Endothelial cell of umbilical vein (primary cell): ENCODE measurements around the gene GALNT11. TPM values are rescaled to one million over a fixed set of nuclear protein-coding genes. Genes with fewer than 3 reads are reported as not detected.

ENCODE experiments used
- BruUV-seq: library from RNA; stranded (reverse); fragments of 400-500 nt; replicated peaks from 2 replicates; lab custom pipeline; 2021; lab: Mats Ljungman, UMichigan
- CTCF ChIA-PET: fragments of 300-600, 350-600 bp; sonication (Branson Sonifier 250); formaldehyde crosslinking; loops from one replicate; lab custom pipeline; 2021; ENCODE audit warnings: antibody characterized with exemption, inconsistent platforms; lab: Charles Lee
- POLR2A ChIA-PET: fragments of 300-600, 350-600 bp; sonication (Branson Sonifier 250); formaldehyde crosslinking; loops from one replicate; lab custom pipeline; 2021; ENCODE audit warnings: antibody characterized with exemption, inconsistent platforms; lab: Charles Lee
- DNase-seq: peaks from one replicate; pipeline ENCODE4 v3.0.0-alpha.2; 2011; ENCODE audit warnings: low read depth, low spot score
- FAIRE-seq: peaks from 2 replicates; lab custom pipeline; 2011; peaks lifted over from hg19 to GRCh38; lab: Jason Lieb, UNC
- H2AFZ ChIP-seq: 2 replicates; pipeline ENCODE4 v1.6.0; 2012; ENCODE audit warnings: low read depth, low read length, control low read depth, inconsistent platforms
- H3K27ac ChIP-seq: 2 replicates; pipeline ENCODE4 v1.5.1; 2011; ENCODE audit warnings: low read depth, mild to moderate bottlenecking, control low read depth, low read length, moderate library complexity; ENCODE audit not compliant: insufficient read depth
- H3K27me3 ChIP-seq, 2 experiments: 2 replicates each; pipeline versions ENCODE4 v1.6.0 to v1.6.1; 2011; ENCODE audit warnings: low read length in 2 of 2, mixed read lengths in 1 of 2; ENCODE audit not compliant: control insufficient read depth in 2 of 2, insufficient read depth in 2 of 2
- H3K36me3 ChIP-seq, 2 experiments: 2 replicates in 1 of 2; 3 replicates in 1 of 2; pipeline ENCODE4 v1.5.1; 2011; ENCODE audit warnings: low read length in 2 of 2, mild to moderate bottlenecking in 1 of 2, moderate library complexity in 1 of 2; ENCODE audit not compliant: control insufficient read depth in 2 of 2, insufficient read depth in 2 of 2; ENCODE audit errors: extremely low read depth in 1 of 2
- H3K4me1 ChIP-seq: 3 replicates; pipeline ENCODE4 v1.5.1; 2011; ENCODE audit warnings: mild to moderate bottlenecking, low read length; ENCODE audit not compliant: control insufficient read depth, insufficient read depth; ENCODE audit errors: extremely low read depth
- H3K4me2 ChIP-seq: 2 replicates; pipeline ENCODE4 v1.6.1; 2011; ENCODE audit warnings: low read length, control low read depth, mixed read lengths; ENCODE audit not compliant: insufficient read depth
- H3K4me3 ChIP-seq, 3 experiments: fragments of 200-600 bp in 1 of 3; sonication (generic), shearing (Covaris generic) in 1 of 3; replicated peaks in 1 of 3; 2 replicates each; pipeline ENCODE4 v1.5.1; 2011 to 2016; ENCODE audit warnings: control low read depth in 3 of 3, low read length in 3 of 3, mild to moderate bottlenecking in 2 of 3, inconsistent platforms in 1 of 3, low read depth in 1 of 3, moderate library complexity in 1 of 3; ENCODE audit not compliant: insufficient read depth in 1 of 3
- H3K79me2 ChIP-seq: 2 replicates; pipeline ENCODE4 v1.6.0; 2012; ENCODE audit warnings: low read length, inconsistent platforms; ENCODE audit not compliant: control insufficient read depth, insufficient read depth
- H3K9ac ChIP-seq: replicated peaks from 2 replicates; pipeline ENCODE3; 2011; ENCODE audit warnings: low read length, control low read depth; ENCODE audit not compliant: insufficient read depth; ENCODE audit errors: extremely low read depth
- H3K9me1 ChIP-seq: replicated peaks from 3 replicates; pipeline ENCODE4 v1.6.0; 2011; ENCODE audit warnings: mild to moderate bottlenecking, low read length; ENCODE audit not compliant: control insufficient read depth, insufficient read depth; ENCODE audit errors: extremely low read depth
- H3K9me3 ChIP-seq: replicated peaks from 2 replicates; pipeline ENCODE4 v1.5.1; 2012; ENCODE audit warnings: low read length, inconsistent platforms; ENCODE audit not compliant: control insufficient read depth, insufficient read depth
- H4K20me1 ChIP-seq: replicated peaks from 2 replicates; pipeline ENCODE3; 2011; ENCODE audit warnings: mild to moderate bottlenecking, low read length; ENCODE audit not compliant: control insufficient read depth, insufficient read depth; ENCODE audit errors: extremely low read depth
- EZH2 ChIP-seq: IDR thresholded peaks from 2 replicates; pipeline ENCODE4 v1.6.1; 2012; ENCODE audit warnings: borderline replicate concordance, low read depth, mild to moderate bottlenecking, moderate library complexity, low read length, inconsistent platforms; ENCODE audit not compliant: severe bottlenecking
- FOS ChIP-seq: IDR thresholded peaks from 2 replicates; pipeline ENCODE4 v1.6.1; 2011; ENCODE audit warnings: mild to moderate bottlenecking, low read length, moderate library complexity, borderline replicate concordance; ENCODE audit not compliant: insufficient read depth
- GATA2 ChIP-seq: IDR thresholded peaks from 2 replicates; pipeline ENCODE4 v1.7.0; 2011; ENCODE audit warnings: low read depth, mild to moderate bottlenecking, moderate library complexity, mixed read lengths, low read length; ENCODE audit not compliant: insufficient read length, insufficient read depth
- JUN ChIP-seq: IDR thresholded peaks from 2 replicates; pipeline ENCODE4 v1.6.1; 2011; ENCODE audit warnings: borderline replicate concordance, low read depth; ENCODE audit not compliant: insufficient read length, insufficient read depth
- MYC ChIP-seq: IDR thresholded peaks from one replicate; pipeline ENCODE4 v1.6.1; 2011; ENCODE audit warnings: mild to moderate bottlenecking, low read depth, low read length
- POLR2A ChIP-seq: IDR thresholded peaks from 2 replicates; pipeline ENCODE4 v1.6.1; 2012; ENCODE audit warnings: low read depth, mild to moderate bottlenecking, control low read depth, low read length
- POLR2AphosphoS5 ChIP-seq: IDR thresholded peaks from 2 replicates; pipeline ENCODE4 v1.6.1; 2012; ENCODE audit warnings: low read depth, mild to moderate bottlenecking, control low read depth, low read length, moderate library complexity; ENCODE audit not compliant: insufficient read depth
- dilution Hi-C: fragments of 300-500 bp; cut with MboI; formaldehyde crosslinking; loops from one replicate; pipeline ENCODE4 v1.15.0; 2019; ENCODE audit warnings: low sequenced_read_pairs; ENCODE audit not compliant: extremely low pct_ligation_motif_present
- intact Hi-C: fragments of 100-400 bp; cut with micrococcal nuclease; formaldehyde crosslinking; loops from one replicate; pipeline ENCODE4 v1.10.0; 2022
- polyA plus RNA-seq, 4 experiments: library from polyadenylated mRNA; depleted of rRNA in 3 of 4; stranded (reverse) in 3 of 4; unstranded in 1 of 4; fragments of >200 nt; gene quantifications; 2 replicates each; pipeline versions ENCODE4 v1.2.1 to v1.2.3, GENCODE V29; 2011 to 2012; ENCODE audit warnings: missing spikeins in 1 of 4
- total RNA-seq: library from RNA; stranded (reverse); gene quantifications from 2 replicates; pipeline ENCODE4 v1.2.3, GENCODE V29; 2021
- TF ChIP-seq, protein P1 (sequence below), 2 donors: IDR thresholded peaks; 1 replicate in 1 of 2; 2 replicates in 1 of 2; pipeline ENCODE4 v1.5.1; 2011; ENCODE audit warnings: low read length in 2 of 2, mild to moderate bottlenecking in 2 of 2, moderate library complexity in 2 of 2, control low read depth in 1 of 2, inconsistent platforms in 1 of 2, low read depth in 1 of 2; ENCODE audit not compliant: insufficient read depth in 1 of 2; ENCODE audit errors: extremely low read depth in 1 of 2
- TF ChIP-seq, protein P2 (sequence below): IDR thresholded peaks from 2 replicates; pipeline ENCODE4 v1.6.1; 2011; ENCODE audit not compliant: insufficient read depth, insufficient read length

Gene GALNT11
- total and polyA plus RNA-seq, 2 donors (not counting 3 experiments of a cell fraction or from before 2014, with no cell fraction given) = 27.7 to 36.5 TPM

DNA sequence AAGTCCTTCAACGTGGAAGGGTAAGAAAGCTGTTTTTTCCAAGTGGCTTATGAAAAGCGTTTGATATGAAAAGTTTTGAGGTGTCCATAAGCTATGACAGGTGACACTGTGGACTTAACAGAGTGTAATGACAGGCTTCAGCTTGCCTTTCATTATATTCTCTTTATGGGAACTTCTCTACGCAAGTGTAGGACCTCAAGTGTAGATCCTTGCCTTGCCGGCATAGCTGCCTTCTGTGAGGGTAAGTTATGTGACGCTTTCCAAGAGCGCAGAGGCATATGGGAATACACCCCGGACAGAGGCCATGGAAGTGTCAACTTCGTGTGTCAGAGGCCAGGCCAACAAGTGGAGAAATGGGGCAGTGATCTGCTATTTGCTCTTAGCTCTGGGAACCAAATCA is 91.9 kb downstream of the GALNT11 start:
- dilution Hi-C loops (no loop called here), intact Hi-C loops (no loop called here)
- Histone ChIP-seq H3K4me1 (peaks cover 12% of the 10 kb centered on the region), H3K36me3 (peaks cover 6 to 13% of the 10 kb centered on the region in 2 experiments), H2AFZ (no peak overlapping the region), H3K9ac (no peak overlapping the region), H4K20me1 (no peaks in the 10 kb centered on the region), H3K27me3 (no peaks in the 10 kb centered on the region), H3K4me2 (no peak overlapping the region), H3K9me3 (no peaks in the 10 kb centered on the region), H3K4me3 (no peak overlapping the region), H3K27ac (no peak overlapping the region), H3K9me1 (no peaks in the 10 kb centered on the region), H3K79me2 (no peaks in the 10 kb centered on the region)
- ChIA-PET POLR2A (no interaction called here), CTCF (interaction anchor here (1.4 kb wide), 1 partner anchor 28 kb away, joined by 3 read pairs; no protein-coding TSS in a partner anchor)
- TF ChIP-seq POLR2A (no peak), GATA2 (no peak), JUN (no peak), MYC (no peak), EZH2 (no peak), FOS (no peak), POLR2AphosphoS5 (no peak)
- TF ChIP-seq, protein P1, sequence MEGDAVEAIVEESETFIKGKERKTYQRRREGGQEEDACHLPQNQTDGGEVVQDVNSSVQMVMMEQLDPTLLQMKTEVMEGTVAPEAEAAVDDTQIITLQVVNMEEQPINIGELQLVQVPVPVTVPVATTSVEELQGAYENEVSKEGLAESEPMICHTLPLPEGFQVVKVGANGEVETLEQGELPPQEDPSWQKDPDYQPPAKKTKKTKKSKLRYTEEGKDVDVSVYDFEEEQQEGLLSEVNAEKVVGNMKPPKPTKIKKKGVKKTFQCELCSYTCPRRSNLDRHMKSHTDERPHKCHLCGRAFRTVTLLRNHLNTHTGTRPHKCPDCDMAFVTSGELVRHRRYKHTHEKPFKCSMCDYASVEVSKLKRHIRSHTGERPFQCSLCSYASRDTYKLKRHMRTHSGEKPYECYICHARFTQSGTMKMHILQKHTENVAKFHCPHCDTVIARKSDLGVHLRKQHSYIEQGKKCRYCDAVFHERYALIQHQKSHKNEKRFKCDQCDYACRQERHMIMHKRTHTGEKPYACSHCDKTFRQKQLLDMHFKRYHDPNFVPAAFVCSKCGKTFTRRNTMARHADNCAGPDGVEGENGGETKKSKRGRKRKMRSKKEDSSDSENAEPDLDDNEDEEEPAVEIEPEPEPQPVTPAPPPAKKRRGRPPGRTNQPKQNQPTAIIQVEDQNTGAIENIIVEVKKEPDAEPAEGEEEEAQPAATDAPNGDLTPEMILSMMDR (IDR thresholded peaks at IDR 0.05; ENCODE audit: extremely low read depth in 1 of 2, insufficient read depth in 1 of 2, low read depth in 1 of 2, low read length in 2 of 2) = no peak
- TF ChIP-seq, protein P2, sequence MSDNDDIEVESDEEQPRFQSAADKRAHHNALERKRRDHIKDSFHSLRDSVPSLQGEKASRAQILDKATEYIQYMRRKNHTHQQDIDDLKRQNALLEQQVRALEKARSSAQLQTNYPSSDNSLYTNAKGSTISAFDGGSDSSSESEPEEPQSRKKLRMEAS = no peak
- FAIRE-seq (no peak), DNase-seq (no peak)
- no TSS peak for BruUV-seq
